Mucosa of descending colon (tissue), 3 donors: ENCODE results near the gene TCP11L1. TPM values are rescaled to one million over a fixed set of nuclear protein-coding genes. Genes with fewer than 3 reads are reported as not detected.

Experiments
- ATAC-seq: fragments of 200-7000 bp; cut with Tn5 transposase; one replicate; pipeline ENCODE4 v1.9.1; 2020; ENCODE audit warnings: mild to moderate bottlenecking, moderate library complexity
- DNase-seq, 3 donors: peaks; one replicate each; pipeline ENCODE4 v3.0.0-alpha.2; 2020
- H3K36me3 ChIP-seq: fragments of 200-600 bp; one replicate; pipeline ENCODE4 v1.8.0; 2021; ENCODE audit warnings: low read depth, mild to moderate bottlenecking
- H3K4me1 ChIP-seq: fragments of 200-600 bp; one replicate; pipeline ENCODE4 v1.8.0; 2021; ENCODE audit warnings: low read depth, mild to moderate bottlenecking
- H3K4me3 ChIP-seq: fragments of 200-600 bp; one replicate; pipeline ENCODE4 v1.8.0; 2021; ENCODE audit warnings: mild to moderate bottlenecking
- H3K9me3 ChIP-seq: fragments of 200-600 bp; one replicate; pipeline ENCODE4 v1.8.0; 2021; ENCODE audit warnings: mild to moderate bottlenecking
- intact Hi-C, 2 donors: fragments of 100-400 bp; cut with DNase I in 1 of 2; cut with micrococcal nuclease in 1 of 2; formaldehyde crosslinking; loops; one replicate each; pipeline versions ENCODE4 v1.11.0 to v1.11.1; 2022; cut with DNase I, micrococcal nuclease
- total RNA-seq, 3 donors: library from RNA; stranded (reverse); fragmentation: NEBNext Ultra II Directional in 2 of 3; extraction: Animal tissue kit (Norgen Biotek cat#: 25700) in 2 of 3; gene quantifications; one replicate each; pipeline versions ENCODE4 v1.2.1 to v1.2.4, GENCODE V29; 2021 to 2023
- TF ChIP-seq, protein P1 (sequence below): fragments of 200-600 bp; IDR thresholded peaks from one replicate; pipeline ENCODE4 v1.8.0; 2022; ENCODE audit warnings: antibody characterized with exemption, mild to moderate bottlenecking
- donor health status: DM: no; HTN: no; CAD: no; lungs with moderate emphysema.
- donor health status: DM: no; HTN: no; CAD: no.
- donor health status: DM: no; HTN: yes; CAD: no.

TCP11L1 gene
- total RNA-seq, 3 donors from 2014 or later, result 24.8 to 51.6 (median 31.3) TPM

DNA sequence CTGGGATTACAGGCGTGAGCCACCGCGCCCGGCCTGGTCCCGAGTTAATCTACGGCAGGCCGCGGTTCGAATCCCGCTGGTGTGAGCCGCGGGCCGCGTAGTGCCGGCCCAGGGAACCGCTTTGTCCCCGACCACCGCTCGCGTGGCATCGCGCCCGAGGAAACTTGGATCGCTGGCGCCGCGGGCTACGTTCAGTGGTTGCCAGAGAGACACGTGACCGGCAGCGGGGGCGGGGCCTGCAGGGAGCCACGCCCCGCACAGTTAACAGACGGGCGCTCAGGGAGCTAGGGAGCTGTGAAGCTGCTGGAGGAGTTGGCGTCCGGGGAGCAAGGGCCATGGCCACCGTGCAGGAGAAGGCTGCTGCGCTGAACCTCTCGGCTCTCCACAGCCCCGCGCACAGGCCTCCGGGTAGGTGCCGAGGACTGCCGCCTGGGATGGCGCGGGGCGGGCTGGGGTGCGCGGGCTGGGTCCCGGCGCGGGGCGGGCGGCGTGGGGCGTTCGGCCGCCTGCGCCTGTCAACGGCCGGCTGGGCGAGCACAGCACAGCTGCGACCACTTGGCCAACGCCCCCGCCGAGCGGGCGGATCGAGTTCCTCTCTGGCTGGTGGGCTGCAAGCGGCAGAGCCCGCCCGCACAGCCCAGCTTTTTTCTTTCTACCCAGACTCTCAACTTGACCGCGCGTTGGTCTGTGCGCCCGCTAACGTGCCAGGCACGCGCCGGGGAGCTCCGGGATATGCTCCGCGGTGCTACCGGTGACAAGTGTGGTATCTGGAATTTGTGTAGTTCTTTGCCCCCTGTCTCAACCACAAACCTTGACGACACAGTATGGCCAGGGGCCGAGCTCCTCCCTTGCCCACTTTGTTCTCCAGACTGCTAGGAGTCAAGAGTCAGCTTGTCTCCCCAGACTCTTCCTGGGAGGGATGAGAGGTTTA is 23.5 kb upstream of the TCP11L1 start, which contains the start of gene DEPDC7:
DEPDC7 (plus strand) TSS at position 258 of the 931 bp plus-strand sequence; CDS start at position 336, 78 bp downstream.
- Histone ChIP-seq H3K36me3 (no peaks in the 10 kb centered on the region), H3K9me3 (no peaks in the 10 kb centered on the region), H3K4me3 (peak within 1 kb of the TSS; percentile 33), H3K4me1 (peaks cover 20% of the 10 kb centered on the region)
- DNase-seq, result peak; percentile 91 to 96 (median 92)
- peak; percentile 95 for ATAC-seq
- TF ChIP-seq, protein P1, sequence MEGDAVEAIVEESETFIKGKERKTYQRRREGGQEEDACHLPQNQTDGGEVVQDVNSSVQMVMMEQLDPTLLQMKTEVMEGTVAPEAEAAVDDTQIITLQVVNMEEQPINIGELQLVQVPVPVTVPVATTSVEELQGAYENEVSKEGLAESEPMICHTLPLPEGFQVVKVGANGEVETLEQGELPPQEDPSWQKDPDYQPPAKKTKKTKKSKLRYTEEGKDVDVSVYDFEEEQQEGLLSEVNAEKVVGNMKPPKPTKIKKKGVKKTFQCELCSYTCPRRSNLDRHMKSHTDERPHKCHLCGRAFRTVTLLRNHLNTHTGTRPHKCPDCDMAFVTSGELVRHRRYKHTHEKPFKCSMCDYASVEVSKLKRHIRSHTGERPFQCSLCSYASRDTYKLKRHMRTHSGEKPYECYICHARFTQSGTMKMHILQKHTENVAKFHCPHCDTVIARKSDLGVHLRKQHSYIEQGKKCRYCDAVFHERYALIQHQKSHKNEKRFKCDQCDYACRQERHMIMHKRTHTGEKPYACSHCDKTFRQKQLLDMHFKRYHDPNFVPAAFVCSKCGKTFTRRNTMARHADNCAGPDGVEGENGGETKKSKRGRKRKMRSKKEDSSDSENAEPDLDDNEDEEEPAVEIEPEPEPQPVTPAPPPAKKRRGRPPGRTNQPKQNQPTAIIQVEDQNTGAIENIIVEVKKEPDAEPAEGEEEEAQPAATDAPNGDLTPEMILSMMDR, result no peak
- intact Hi-C loops, result no loop called here

- no peaks in the 10 kb centered on the region for H3K9me3 ChIP-seq
- TF ChIP-seq, protein P1, result no peak
- DNase-seq, result no peak
- H3K36me3 ChIP-seq, result no peaks in the 10 kb centered on the region
- H3K4me3 ChIP-seq, result no peak overlapping the region
- H3K4me1 ChIP-seq, result peaks cover 15% of the 10 kb centered on the region
- ATAC-seq, result no peak
- intact Hi-C loops, result no loop called here
Observed at GRCh38 chr11:33016654-33017053, 22.7 kb upstream of the TCP11L1 start.

- Histone ChIP-seq H3K4me3 (no peak overlapping the region), H3K4me1 (peaks cover 11% of the 10 kb centered on the region), H3K9me3 (no peaks in the 10 kb centered on the region), H3K36me3 (no peaks in the 10 kb centered on the region)
- TF ChIP-seq, protein P1, result no peak
- intact Hi-C loops, result no loop called here
- DNase-seq (no peak), ATAC-seq (no peak)
Observed at GRCh38 chr11:33017478-33017877, 21.9 kb upstream of the TCP11L1 start.

DNA sequence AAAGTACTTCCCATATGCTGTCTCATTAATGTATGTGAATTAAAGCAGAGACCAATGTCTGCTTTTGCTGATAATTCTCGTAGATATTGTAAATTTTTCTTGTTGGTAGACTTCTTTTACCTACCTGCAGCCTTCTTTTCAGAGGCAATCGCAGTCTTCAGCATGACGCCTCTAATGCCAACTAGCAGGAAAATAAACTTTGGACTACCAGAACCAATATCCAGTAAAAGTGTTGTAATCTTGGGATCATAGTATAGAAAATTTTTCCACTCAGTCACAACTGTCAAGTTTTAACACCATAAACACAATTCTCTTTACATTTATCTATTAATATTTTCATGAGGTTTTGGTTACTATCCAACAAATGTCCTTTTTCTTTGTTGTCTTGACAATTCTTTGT is 21.4 kb upstream of the TCP11L1 start:
- ATAC-seq (no peak), DNase-seq (no peak)
- Histone ChIP-seq H3K4me1 (peaks cover 11% of the 10 kb centered on the region), H3K4me3 (no peak overlapping the region), H3K9me3 (no peaks in the 10 kb centered on the region), H3K36me3 (no peaks in the 10 kb centered on the region)
- intact Hi-C loops, result no loop called here
- TF ChIP-seq, protein P1, result no peak

- DNase-seq (no peak), ATAC-seq (no peak)
- TF ChIP-seq, protein P1, result no peak
- intact Hi-C loops, result no loop called here
- H3K36me3 ChIP-seq, result no peaks in the 10 kb centered on the region
- no peak overlapping the region for H3K4me3 ChIP-seq
- peaks cover 8% of the 10 kb centered on the region for H3K4me1 ChIP-seq
- no peaks in the 10 kb centered on the region for H3K9me3 ChIP-seq
Observed at GRCh38 chr11:33018840-33019239, 20.5 kb upstream of the TCP11L1 start.
